Stimulated activated effector memory CD8-positive, alpha-beta T cell treated with anti-CD3 and anti-CD28 coated beads, Interleukin-12 subunit alpha, Interleukin-12 subunit beta, amount 100 ng/mL, for 72 hours (primary cell): ENCODE measurements around the gene PLCB2.

Experiments used
- ATAC-seq: fragments of 150-1000 bp; cut with Tn5 transposase; 2 replicates; pipeline ENCODE4 v1.10.0; 2021
- DNase-seq, 2 donors: peaks; one replicate each; pipeline ENCODE4 v3.0.0; 2021 to 2022; ENCODE audit warnings: low spot score in 2 of 2
- H3K27ac Mint-ChIP-seq: one replicate; pipeline ENCODE4 v1.8.0; 2022; ENCODE audit warnings: mild to moderate bottlenecking, mixed read lengths
- H3K36me3 Mint-ChIP-seq: one replicate; pipeline ENCODE4 v1.8.0; 2022; ENCODE audit warnings: mild to moderate bottlenecking, mixed read lengths
- H3K4me1 Mint-ChIP-seq: one replicate; pipeline ENCODE4 v1.8.0; 2022; ENCODE audit warnings: mixed read lengths
- H3K4me3 Mint-ChIP-seq: one replicate; pipeline ENCODE4 v1.8.0; 2022; ENCODE audit warnings: mild to moderate bottlenecking, mixed read lengths
- H3K9me3 Mint-ChIP-seq: one replicate; pipeline ENCODE4 v1.8.0; 2022; ENCODE audit warnings: mixed read lengths

The PLCB2 gene

DNA sequence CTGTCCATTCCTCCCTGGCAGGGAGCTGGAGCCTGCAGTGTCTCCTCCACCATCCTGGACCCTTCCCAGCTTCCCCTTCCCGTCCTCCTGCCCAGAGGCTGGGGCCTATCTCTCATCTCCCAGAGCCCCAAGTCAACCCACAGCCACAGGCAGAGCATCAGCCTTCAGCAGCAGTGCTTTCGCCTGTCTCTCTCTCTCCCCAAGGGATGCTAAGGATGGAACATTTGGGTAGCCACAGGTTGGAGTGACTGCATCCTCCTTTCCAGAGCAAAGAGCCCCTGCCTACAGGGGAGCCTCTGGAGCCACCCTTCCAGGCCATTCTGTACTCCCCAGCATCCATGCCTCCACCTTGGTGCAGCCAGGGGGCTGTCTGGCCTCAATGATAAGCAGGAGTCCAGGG, 4.2 kb downstream of the PLCB2 start:
- no peak for ATAC-seq
- H3K36me3 Mint-ChIP-seq, result peaks cover 53% of the 10 kb centered on the region
- H3K4me3 Mint-ChIP-seq, result no peak overlapping the region
- no peak for DNase-seq
- H3K4me1 Mint-ChIP-seq, result peaks cover 41% of the 10 kb centered on the region
- peaks cover 2% of the 10 kb centered on the region for H3K9me3 Mint-ChIP-seq
- peak overlapping the region; percentile 89 for H3K27ac Mint-ChIP-seq

DNA sequence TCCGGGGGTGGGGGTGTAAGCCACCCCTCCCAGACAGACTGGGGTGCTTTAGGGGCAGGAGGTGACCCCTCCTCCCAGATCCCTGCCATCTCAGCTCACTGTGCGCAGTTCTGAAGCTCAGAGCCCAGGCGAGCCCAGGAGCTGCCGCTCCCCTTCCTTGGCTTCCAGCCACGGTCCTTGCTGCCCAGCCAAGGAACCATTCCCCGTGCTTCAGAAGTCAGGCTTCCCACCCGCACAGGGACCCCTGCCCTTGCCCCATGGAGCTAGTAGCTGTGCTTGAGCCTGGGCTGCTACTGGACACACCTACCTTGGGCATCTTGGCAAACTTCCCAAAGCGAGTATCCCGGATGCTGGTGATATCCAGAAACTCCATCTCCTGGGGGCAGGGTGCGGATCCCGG, 4.8 kb downstream of the PLCB2 start:
- DNase-seq (no peak), ATAC-seq (no peak)
- Mint-ChIP-seq H3K9me3 (peaks cover 2% of the 10 kb centered on the region), H3K4me1 (peaks cover 39% of the 10 kb centered on the region), H3K36me3 (peaks cover 49% of the 10 kb centered on the region), H3K4me3 (no peak overlapping the region), H3K27ac (peak overlapping the region; percentile 89)

DNA sequence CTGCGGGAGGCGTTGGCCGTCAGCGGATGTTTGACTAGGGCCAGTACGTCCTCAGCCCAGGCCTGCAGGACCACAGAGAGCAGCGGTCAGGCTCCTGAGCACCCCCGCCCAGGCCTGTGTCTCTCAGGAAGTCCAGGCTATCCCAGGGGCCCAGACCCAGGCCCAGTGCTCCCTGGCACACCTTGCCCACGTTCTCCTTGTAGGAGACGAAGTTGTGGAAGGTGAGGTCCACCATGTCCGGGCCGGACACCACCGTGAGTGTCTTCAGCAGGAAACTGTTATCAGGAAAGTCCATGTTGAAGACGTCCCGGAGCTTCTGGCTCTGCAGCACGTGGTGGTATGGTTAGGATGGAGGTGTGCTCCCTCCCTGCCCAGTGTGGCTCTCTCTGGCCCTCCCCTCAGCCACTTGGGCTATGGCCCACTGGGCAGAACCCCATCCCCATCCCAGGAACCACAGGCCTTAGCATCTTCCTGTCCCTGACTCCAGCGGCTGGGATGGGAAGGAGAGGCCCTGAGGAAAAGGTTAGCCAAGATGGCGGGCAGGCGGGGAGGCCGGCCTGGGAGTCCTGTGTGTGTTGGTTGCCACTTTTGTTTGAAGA, 5.3 kb downstream of the PLCB2 start:
- peaks cover 39% of the 10 kb centered on the region for H3K4me1 Mint-ChIP-seq
- no peak for DNase-seq
- no peak for ATAC-seq
- H3K36me3 Mint-ChIP-seq, result peaks cover 51% of the 10 kb centered on the region
- peaks cover 2% of the 10 kb centered on the region for H3K9me3 Mint-ChIP-seq
- H3K27ac Mint-ChIP-seq, result peak overlapping the region; percentile 89
- no peak overlapping the region for H3K4me3 Mint-ChIP-seq

DNA sequence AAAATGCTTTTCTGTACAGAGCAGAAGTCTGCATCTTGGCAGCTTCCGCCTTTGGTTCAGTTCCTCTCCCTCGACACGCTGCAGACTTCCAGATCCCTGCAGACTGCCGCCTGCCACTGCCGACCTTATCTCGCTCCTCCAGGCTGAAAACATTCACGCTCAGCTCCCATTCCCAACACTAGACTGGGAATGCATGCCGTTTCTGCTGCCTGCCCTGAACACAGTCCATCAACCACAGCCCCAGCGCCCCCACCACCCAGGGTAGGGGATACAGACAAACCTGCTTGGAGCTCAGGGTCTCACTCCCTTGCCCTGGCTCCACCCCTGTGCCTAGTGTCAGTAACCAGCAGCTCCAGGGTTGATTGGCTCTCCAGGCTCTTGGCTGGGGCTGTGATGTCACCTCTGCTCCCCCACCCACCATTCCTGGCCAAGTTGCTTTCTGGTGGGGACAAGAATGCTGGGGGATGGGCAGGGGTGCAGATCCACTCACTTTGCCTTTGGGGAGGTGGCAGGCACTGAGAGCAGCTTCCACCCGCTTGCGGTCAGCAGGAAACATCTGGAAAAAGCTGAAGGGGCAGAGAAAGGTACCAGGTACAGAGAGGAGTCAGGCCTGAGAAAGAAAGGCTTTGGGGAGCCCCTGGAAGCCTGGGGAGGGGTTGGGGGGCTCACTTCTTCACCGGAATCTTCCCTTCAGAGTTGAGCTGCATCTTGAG, 6.1 kb downstream of the PLCB2 start:
- H3K27ac Mint-ChIP-seq, result no peak overlapping the region
- H3K36me3 Mint-ChIP-seq, result peaks cover 59% of the 10 kb centered on the region
- peaks cover 2% of the 10 kb centered on the region for H3K9me3 Mint-ChIP-seq
- no peak for ATAC-seq
- DNase-seq, result no peak
- H3K4me3 Mint-ChIP-seq, result no peak overlapping the region
- peaks cover 40% of the 10 kb centered on the region for H3K4me1 Mint-ChIP-seq

DNA sequence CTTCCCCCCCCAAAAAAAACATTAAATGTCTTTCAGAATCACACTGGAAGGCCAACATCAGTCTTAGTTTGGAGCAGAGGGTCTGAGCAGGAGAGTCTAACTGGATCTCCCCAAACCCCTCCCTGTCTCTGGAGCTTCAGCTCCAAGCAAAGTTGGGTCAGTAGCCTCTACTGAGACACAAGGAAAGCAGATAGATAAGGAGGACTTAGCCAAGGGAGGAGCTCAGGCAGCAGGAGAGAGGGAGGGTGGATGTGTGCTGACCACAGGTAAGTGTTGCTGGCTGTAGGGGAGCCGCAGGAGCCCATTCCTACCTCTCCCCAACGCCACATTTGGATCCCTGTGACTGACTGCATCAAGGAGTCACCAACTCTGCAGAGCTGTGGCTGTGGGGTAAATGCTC, 7.0 kb downstream of the PLCB2 start:
- no peak overlapping the region for H3K4me3 Mint-ChIP-seq
- H3K27ac Mint-ChIP-seq, result no peak overlapping the region

DNA sequence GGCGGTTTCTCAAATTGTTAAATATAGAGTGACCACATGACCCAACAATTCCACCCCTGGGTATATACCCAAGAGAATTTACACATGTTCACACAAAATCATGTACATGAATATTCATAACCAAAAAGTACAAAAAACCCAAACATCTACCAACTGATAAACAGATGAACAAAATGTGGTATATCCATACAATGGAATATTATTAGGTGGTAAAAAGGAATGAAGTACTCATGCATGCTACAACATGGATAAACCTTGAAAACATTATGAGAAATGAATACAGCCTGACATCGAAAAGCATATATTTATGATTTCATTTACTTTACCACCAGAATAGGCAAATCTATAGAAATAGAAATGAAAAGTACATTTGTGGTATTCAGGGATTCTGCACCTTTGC, 7.4 kb downstream of the PLCB2 start:
- H3K27ac Mint-ChIP-seq, result no peak overlapping the region
- no peak for ATAC-seq
- H3K4me1 Mint-ChIP-seq, result peaks cover 30% of the 10 kb centered on the region
- no peak overlapping the region for H3K4me3 Mint-ChIP-seq
- peaks cover 70% of the 10 kb centered on the region for H3K36me3 Mint-ChIP-seq
- peaks cover 2% of the 10 kb centered on the region for H3K9me3 Mint-ChIP-seq
- no peak for DNase-seq

More for the DNA sequence above, 7.0 kb downstream of the PLCB2 start:
- DNase-seq (no peak), ATAC-seq (no peak)
- Mint-ChIP-seq H3K36me3 (peaks cover 66% of the 10 kb centered on the region), H3K9me3 (peaks cover 2% of the 10 kb centered on the region), H3K4me1 (peaks cover 34% of the 10 kb centered on the region)

DNA sequence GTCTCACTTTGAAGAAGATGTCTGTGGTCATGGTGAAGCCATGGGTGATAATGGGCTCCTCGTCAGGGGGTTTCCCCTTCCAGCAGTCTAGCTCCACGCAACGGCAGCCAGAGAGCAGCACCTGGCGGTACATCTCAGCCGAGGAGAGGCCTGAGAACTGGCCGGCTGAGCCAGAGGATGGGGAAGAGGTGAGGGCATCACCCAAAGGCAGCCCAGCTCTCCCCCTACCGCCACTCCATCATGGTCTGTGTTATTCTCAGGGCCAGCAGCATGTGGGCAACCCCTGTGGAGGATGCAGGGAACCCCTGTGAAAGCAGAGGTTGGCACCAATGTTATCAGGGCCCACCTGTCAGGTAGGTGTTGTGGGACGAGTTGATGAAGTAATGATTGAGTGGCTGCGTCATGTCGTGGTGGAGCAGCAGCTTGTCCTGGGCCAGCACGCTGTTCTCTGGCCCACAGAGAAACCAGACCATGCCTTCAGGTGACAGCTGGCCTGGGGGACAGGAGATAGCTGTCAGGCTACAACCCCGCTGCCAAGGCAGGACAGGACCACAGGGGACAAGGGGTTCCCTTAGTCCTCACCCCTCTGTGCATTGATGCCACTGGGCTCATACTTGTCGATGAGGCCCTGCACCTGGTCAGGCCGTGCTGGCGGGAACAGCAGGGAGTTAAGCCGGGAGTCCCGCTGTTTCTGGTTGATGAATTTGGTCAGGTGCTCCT, 9.4 kb downstream of the PLCB2 start:
- no peak for DNase-seq
- H3K36me3 Mint-ChIP-seq, result peaks cover 67% of the 10 kb centered on the region
- peaks cover 10% of the 10 kb centered on the region for H3K4me1 Mint-ChIP-seq
- no peak overlapping the region for H3K27ac Mint-ChIP-seq
- ATAC-seq, result no peak
- H3K9me3 Mint-ChIP-seq, result peaks cover 2% of the 10 kb centered on the region
- H3K4me3 Mint-ChIP-seq, result no peak overlapping the region

DNA sequence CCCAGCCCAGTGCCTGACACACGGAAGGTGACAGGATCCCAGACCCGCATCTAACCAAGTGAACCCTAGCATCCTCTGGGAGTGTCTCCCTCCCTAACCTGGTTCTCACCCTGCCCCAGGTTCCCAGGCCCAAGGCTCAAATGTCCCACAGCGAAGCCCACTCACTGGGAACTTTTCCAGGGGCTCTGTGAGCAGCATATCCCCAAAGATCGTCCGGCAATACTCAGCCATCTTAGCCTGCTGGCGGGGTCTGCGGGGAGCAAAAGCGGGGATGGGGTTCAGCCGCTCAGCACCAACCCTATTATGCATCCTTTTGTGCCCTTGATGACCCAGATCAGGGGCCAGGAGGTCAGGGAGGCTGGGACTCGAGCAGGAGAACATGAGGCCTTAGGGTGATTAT, 10.4 kb downstream of the PLCB2 start:
- peaks cover 2% of the 10 kb centered on the region for H3K9me3 Mint-ChIP-seq

DNA sequence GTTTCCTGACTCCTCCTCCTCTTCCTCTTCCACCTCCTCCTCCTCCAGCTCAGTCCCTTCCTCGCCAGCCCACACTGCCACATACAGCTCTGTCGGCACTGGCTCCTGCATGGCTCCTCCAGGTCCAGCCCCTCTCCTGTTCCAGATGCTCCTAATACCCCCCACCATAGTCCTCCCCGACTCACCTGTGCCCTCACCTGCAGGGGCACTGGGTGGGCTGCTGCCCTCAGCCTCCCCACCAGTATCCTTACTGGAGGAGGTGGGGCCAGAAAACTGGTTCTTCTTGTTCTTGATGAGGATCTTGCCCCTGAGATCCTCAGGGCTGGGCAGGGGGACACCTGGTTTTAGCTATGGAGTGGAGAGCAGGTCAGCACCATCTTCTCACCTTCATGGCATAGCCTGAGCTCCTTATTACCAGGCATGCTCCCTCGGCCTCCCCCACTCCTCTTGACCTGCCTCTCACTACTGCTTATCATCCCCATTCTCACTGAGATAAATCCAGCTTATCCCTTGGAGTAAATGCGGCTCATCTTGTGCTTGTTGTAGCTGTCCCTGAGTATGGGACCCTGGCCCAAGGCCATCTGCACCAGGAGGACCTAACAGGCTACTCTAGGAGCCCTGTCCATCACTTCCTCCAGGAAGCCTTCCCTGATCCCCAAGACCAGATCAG, 11.0 kb downstream of the PLCB2 start:
- ATAC-seq, result no peak
- H3K9me3 Mint-ChIP-seq, result peaks cover 2% of the 10 kb centered on the region
- peaks cover 54% of the 10 kb centered on the region for H3K36me3 Mint-ChIP-seq
- peaks cover 8% of the 10 kb centered on the region for H3K4me1 Mint-ChIP-seq
- peak overlapping the region; percentile 60 for H3K27ac Mint-ChIP-seq
- no peak for DNase-seq
- H3K4me3 Mint-ChIP-seq, result no peak overlapping the region

More for the DNA sequence above, 10.4 kb downstream of the PLCB2 start:
- Mint-ChIP-seq H3K36me3 (peaks cover 57% of the 10 kb centered on the region), H3K4me3 (no peak overlapping the region), H3K27ac (peak overlapping the region; percentile 60), H3K4me1 (peaks cover 8% of the 10 kb centered on the region)
- DNase-seq (no peak), ATAC-seq (no peak)

DNA sequence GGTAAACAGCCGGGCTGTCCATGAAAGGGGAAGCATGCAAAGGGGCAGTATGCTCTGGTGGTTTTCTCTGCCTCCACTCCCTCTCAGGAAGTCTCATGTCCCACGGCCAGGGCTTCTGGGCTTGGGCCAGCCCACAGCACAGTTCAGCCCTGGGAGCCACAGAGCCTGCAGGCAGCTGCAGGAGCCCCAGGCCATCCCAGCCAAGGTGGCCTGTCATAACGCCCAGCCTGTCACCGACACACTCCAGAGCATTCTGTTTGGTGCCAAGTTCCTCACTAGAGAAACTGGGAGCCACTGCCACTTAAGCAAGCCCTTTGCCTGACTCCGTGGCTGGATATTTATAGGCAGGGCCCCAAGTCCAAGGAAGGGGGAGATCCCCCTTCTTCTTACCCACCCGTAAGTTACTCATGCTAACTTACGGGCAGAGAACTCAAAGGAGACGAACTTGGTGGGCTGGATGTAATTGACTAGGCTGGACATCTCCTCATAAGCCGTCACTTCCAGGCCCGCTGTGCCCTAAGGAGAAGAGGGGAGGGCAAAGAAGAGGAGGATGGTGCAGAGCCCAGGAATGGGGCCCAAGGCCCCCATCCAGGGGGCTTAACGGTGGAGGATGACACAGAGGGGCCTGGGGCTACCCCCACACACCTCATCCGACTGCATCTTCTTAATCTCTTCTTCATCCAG, 11.7 kb downstream of the PLCB2 start:
- no peak for ATAC-seq
- DNase-seq, result no peak
- Mint-ChIP-seq H3K9me3 (peaks cover 2% of the 10 kb centered on the region), H3K4me3 (no peak overlapping the region), H3K36me3 (peaks cover 47% of the 10 kb centered on the region), H3K4me1 (peaks cover 8% of the 10 kb centered on the region), H3K27ac (peak overlapping the region; percentile 60)

DNA sequence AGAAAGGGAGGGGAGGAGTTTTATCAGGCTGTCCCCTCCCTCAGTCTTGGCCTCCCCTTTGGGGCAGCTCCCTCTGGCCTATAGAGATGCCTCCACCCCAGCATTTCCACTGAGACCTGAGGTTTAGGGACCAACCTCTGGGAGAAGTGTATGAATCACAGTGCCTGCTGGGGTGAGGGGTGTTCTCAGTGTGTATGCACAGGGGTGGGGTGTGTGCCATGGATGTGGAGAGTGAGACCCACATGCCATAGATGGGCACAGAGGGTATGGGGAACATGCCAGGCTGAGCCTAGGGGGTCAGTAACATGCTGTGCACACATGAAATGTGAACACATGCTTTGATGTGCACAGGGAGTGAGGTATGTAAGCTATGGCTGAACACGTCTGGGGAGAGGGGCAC, 12.4 kb downstream of the PLCB2 start:
- no peak for ATAC-seq
- H3K4me3 Mint-ChIP-seq, result no peak overlapping the region
- peaks cover 8% of the 10 kb centered on the region for H3K4me1 Mint-ChIP-seq
- H3K9me3 Mint-ChIP-seq, result no peaks in the 10 kb centered on the region
- H3K36me3 Mint-ChIP-seq, result peaks cover 40% of the 10 kb centered on the region
- H3K27ac Mint-ChIP-seq, result peak overlapping the region; percentile 21
- no peak for DNase-seq

DNA sequence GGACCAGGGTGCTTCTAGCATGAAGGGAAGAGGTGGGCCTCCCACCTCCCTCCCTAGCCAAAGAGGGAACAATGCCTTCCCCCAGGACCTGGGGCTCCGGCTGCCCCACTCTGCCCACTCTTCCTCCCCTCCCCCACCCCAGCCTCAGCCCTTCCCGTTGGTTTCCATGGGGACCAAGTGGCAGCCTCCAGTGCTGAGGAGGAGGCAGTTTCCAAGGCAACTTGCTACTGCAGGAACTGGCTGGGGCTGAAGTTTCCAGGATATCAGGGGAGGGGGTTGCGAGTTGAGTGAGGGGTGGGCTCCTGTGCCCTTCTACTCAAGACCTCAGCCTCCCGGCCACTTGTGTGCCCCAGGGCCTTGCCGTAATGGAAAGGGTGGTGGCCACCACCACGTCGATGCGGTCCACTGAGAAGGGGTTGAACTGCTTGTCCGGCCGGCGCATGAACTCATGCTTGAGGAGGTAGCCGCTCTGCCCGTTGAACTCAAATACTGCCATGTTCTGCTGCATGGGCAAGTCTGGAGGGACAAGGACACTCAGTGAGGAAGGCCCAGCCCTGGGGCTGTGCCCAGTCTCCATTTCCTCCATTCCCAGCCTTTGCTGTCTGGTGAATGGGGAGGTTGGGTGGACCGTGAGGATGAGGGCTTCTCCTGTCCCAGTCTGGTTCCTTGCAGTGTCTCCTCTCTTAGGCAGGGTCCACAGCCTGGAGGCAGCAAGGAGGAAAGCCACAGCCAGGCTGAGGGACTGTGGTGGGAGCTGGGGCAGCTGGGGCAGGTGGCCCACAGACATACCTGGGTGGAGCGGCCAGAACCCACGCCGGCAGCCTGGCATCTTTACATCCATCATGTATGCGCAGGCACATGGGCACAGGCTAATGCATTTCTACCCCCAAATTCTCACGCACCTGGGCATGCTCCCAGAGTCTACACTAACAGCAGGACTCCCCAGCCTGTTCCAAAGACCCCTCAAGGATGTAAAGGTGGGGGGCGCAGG, 13.5 kb downstream of the PLCB2 start:
- peaks cover 32% of the 10 kb centered on the region for H3K36me3 Mint-ChIP-seq
- H3K27ac Mint-ChIP-seq, result peak overlapping the region; percentile 21
- no peak for DNase-seq
- no peak overlapping the region for H3K4me3 Mint-ChIP-seq
- H3K9me3 Mint-ChIP-seq, result no peaks in the 10 kb centered on the region
- ATAC-seq, result no peak
- H3K4me1 Mint-ChIP-seq, result peaks cover 8% of the 10 kb centered on the region

DNA sequence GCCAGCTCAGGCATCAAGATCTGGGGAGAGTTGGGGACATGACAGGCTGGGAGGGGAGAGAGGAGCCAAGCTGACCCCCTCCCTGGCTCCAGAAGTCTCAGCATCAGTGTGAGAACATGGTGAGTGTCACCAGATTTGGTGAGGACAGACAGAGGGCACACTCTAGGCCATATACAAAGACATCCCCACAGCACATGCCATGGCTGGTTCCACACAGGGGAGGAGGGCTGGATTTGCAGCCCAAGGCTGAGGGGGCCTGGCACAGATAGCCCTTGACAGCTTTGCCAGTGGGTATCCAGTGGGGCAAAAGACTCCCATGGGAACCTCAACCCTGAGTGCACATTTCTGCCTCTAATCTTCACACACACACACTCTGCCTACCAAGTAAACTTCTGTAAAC, 14.7 kb downstream of the PLCB2 start:
- DNase-seq (no peak), ATAC-seq (no peak)
- H3K9me3 Mint-ChIP-seq, result no peaks in the 10 kb centered on the region
- peaks cover 36% of the 10 kb centered on the region for H3K36me3 Mint-ChIP-seq
- H3K4me3 Mint-ChIP-seq, result no peak overlapping the region
- H3K4me1 Mint-ChIP-seq, result peaks cover 8% of the 10 kb centered on the region
- peak overlapping the region; percentile 73 for H3K27ac Mint-ChIP-seq

DNA sequence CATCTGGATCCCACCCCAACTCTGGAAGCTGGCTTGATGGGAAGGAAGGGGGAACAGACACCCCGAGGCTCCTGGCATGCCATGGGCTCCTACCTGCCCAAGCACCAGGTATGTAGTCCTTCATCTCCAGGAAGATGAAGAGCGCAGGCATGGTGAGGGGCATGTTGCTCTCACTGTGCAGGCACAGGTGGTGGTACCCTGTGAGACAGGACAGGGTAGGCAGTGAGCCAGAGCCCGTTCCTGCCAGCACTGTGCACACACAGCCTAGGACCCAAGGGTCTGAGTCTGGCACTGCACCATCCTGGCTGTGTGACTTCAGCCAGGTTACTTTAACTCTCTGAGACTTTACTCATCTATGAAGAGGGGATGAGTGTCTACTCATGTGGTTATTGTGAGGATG, 15.5 kb downstream of the PLCB2 start:
- ATAC-seq, result no peak
- Mint-ChIP-seq H3K9me3 (no peaks in the 10 kb centered on the region), H3K27ac (no peak overlapping the region), H3K4me3 (no peak overlapping the region), H3K4me1 (peaks cover 8% of the 10 kb centered on the region), H3K36me3 (peaks cover 36% of the 10 kb centered on the region)
- no peak for DNase-seq
